ENCODE results near the gene CDC42BPG.
A peak's percentile ranks its signal among the peaks of the same experiment; 100 is the strongest.
"Not testable (repeated sequence)": the region's sequence is repeated elsewhere in the genome, so short reads cannot be mapped to it uniquely, and the experiment has no call there.

CDC42BPG gene

DNA sequence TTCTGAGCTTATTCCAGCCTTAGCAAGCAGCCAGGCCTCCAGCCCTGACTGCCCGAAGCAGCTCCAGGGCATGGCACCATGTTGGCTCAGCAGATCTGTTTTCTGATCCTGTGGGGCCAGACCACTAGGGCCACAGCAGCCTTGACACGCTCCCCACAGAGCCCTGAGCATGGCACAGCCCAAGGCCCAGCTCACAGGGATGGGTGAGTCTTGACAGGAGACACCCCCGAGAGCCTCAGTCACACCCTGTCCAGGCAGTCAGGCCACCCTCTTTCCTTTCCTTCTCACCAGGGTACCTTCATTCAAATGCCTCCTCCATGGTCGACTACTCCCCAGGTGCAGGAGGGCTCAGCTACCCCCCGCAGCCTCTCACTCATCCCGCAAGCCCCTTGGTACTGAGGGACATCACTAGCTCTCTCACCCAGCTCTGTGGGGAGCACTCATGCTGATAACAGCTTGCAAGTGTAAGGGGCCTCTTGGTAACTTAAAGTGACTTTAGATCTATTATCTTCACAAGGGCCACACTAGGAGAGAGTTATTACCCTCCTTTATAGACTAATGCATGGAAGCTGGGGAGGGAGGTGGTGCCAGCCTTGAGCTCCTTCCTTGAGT is 3.9 kb upstream of the CDC42BPG start:
- no peak for DNase-seq

DNA sequence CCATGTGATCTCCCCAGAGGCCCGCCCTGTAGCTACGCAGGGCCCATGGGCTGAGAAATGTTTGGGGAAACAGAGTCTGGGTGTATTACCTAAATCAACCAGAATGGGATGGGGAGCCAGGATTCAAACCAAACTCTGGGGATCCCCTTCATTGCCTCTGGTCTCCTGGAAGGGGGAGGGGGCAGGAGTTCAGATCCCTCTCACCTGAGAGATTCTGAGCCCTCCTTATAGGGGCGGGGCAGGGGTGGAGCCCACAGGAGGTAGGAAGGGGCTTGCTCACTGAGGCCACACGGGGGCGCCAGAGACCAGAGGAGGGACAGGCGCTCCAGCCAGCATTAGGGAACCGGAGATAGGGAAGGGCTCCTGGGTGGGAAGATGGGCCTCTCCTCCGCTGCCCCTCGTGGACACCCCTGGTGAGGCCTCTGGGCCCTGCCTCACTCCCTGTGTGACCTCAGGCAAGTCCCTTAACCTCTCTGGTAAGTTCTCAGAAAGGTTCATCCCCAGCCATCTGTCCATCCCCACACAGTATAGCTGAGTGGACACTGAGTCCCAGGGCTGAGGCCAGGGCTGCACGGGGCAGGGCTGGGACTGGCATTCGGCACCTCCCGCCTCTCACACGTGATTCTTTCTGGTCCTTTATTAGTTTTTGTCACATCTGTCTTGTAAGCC is 2.7 kb upstream of the CDC42BPG start:
- DNase-seq: peak; percentile 91

DNA sequence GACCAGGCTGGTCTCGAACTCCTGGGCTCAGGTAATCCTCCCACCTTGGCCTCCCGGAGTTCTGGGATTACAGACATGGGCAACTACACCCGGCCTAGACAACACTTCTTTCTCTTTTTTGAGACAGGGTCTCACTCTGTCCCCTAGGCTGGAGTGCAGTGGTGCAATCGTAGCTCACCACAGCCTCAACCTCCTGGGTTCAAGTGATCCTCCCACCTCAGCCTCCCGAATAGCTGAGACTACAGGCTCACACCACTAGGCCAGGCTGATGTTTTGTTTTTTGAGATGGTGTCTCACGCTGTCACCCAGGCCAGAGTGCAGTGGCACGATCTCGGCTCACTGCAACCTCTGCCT is 1.3 kb upstream of the CDC42BPG start:
- not testable (repeated sequence) for DNase-seq

DNA sequence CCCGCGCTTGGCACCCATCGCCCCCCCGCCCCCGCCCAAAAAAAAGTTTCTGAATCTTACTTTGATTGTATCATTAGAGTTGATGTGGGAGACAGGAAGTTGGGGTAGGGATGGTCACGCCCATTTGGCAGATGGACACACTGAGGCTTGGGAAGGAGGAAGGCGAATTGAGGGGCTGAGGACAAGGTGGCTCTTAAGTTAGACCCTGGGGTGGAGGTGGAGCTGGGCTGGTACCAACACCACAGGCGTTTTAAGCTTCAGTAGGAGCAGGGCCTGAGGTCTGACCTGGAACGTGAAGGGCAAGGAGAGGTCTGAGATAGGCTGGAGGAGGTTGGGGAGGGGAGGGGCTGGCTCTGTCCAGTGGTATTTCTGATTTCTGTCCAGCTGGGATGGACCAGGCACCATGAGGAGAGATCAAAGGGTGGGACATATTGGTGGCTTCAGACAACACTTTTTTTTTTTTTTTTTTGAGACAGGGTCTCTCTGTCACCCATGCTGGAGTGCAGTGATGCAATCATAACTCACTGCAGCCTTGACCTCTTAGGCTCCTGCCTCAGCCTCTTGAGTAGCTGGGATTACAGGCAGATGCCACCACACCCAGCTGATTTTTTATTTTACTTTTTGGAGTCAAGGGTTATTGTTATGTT is 799 bp upstream of the CDC42BPG start:
- no peak for DNase-seq

DNA sequence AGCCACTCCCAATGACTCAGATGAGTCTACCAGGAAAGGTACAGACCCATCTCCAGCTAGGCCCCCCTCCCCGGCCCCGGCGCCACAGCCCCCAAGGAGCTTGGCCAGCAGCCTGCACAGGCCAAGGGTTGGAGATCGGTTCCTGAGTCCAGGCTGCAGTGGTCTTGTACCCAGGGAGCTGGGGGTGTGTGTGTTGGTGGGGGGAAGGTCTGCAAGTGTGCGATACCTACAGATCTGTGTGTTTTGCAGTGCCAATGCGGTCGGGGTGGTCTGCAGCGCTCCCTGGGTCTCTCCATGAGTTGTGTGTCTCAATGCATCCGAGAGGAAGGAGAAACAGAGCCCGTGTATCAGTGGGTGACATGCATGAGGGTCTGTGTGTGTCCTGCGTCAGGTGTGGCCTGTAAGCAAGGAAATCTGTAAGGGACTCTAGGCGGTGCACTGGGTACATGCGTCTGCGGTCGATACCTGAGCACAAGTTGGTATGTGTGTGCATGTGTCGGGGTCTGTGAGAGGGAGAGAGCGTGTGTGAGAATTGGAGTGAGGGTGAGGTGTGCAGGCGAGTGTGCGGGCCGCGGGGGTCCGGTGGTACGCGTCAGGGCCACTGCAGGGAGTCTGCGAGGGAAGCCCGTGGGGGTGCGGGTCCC is 645 bp downstream of the CDC42BPG start:
- no peak for DNase-seq

DNA sequence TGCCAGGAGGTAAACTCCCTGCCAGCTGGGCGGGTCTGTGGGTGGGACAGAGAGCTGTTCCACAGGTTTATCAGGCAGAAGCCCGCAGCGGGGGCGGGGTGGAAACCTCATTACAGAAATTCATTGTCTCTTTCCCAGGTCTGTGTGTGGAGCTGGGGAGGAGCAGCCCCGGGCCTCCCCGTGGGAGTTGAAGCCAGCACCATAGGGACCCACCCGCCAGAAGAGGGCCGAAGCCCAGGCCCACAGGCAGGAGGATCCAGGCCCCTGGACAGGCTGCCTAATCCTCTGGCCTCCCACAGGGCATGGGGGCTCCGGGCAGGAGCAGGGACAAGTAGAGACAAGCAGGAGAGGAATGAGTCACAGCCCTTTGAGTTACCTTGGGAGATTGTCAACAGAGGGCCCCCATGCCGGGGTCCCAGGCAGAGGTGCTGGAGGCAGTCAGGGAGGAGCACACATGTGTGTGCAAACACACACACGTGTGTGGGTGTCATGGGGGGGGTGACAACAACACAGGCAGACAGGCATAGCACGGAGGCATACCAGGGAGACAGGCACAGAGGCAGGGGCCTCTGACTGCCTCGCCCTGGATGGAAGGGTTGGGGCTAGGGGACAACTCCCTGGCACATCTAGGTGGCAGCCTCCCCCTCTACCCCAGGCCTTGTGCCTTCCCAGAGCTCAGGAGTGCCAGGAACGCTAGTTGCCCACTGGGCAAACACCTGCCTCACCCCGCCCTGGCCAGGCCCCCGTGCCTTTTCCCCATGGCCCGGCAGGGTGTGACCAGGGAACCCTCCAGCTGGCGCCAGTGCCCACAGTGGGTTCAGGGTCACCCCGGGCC is 1.4 kb downstream of the CDC42BPG start:
- DNase-seq: no peak

DNA sequence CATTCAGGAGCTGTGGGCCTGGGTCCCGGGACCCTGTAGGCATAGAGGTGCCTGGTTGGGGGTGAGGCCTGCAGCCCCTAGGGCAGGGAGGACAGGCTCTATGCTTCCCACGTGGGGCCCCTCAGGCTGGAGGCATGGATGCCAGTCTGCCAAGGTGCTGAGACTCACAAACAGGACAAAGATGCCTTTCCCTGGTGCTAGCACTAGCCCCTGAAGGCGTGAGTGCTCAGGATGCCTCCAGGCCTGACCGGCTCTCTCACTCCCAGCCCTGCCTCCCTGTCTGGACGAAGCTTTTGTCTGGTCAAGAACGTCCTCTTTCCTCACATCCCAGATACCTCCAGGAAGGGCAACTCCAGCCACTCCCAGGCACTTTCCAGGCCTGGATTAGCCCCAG is 2.1 kb downstream of the CDC42BPG start:
- DNase-seq: no peak

DNA sequence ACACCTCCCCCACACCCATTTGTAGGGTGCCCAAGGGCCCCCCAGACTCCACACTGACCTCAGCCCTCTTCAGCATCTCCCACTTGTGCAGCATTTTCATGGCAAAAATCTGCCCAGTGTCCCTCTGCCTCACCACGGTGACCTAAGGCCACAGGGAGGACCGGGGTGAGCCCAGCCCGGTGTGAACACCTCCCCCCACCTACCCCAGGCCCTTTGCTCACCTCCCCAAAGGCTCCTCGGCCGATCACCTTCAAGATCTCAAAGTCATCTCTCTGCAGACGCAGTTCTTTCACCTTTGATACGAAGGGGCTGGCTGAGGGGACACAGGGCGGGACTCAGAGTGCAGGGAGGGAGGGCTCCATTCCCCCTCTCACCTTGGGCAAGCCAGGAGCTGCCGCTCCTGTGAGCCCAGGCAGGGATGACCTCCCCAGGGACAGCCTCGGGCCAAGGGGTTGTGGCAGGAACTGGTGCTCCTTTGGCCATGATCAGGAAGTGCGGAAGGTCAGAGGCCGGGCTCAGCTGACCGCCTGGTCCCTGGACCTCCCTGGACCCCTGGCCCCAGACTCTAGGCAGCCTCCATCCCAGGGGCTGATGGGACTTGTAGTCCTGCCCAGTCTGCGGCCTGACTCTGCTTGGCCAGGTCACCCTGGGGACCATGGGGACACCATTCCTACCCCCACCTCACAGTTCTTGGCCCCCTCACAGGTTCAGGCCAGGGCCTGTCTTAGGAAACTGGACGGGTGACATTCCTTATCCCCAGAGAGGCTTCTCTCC is 2.7 kb downstream of the CDC42BPG start:
- DNase-seq: no peak

DNA sequence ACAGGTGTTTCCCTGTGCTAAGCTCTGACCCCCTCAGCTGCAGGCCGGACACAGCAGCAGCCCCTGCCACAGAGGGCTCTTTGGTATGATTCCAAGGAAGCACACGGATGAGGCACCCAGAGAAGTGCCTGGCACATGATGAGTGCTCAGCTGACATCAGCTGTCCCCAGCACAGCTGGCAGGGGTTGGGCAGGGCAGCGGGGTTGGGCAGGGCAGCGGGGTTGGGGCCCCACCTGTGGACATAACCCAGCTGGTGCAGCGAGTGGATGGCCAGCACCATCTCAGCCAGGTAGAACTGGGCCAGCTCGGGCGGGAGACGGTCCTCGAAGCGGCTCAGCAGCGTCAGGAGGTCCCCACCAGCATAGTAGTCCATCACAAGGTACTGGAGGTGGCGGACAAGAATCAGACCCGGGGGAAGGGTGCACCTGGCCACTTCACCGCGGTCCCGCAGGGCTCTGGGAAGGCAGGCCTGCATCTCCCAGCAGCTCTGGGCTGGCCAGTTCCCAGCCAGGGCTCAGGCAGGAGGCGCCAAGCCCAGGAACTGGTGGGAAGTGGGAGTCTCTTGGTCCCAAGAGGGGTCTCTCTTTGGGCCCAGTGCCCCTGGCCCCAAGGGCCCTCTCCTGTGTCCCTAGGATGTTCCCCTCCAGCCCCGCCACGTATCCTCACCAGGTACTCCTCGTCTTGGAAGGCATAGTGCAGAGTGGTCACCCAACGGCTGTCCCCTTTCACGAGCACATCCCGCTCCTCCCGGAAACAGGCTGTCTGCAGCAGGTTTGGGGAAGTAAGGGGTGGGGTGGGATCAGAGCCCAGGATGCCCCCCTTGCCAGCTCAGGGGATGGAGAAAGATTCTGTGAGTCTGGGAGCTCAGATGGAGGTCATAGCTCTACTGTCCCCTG is 4.3 kb downstream of the CDC42BPG start:
- no peak for DNase-seq

DNA sequence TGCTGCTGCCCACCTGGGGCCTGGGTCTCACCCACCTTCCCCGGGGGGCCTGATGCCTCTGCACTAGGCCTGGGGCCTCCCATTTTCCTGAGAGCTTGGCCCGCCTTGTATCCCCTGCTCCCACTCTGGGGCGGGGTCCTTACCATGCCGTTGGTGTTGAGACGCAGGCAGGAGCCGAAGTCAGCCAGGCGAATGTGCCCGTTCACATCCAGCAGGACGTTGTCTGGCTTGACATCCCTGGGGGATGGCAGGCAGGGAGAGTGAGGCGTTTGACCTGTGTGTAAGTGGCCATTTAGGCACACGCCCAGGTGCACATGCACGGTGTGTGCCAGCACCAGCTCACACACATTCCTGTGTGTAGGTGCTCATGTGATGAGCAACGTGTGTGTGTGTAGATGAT is 5.1 kb downstream of the CDC42BPG start:
- DNase-seq: no peak

DNA sequence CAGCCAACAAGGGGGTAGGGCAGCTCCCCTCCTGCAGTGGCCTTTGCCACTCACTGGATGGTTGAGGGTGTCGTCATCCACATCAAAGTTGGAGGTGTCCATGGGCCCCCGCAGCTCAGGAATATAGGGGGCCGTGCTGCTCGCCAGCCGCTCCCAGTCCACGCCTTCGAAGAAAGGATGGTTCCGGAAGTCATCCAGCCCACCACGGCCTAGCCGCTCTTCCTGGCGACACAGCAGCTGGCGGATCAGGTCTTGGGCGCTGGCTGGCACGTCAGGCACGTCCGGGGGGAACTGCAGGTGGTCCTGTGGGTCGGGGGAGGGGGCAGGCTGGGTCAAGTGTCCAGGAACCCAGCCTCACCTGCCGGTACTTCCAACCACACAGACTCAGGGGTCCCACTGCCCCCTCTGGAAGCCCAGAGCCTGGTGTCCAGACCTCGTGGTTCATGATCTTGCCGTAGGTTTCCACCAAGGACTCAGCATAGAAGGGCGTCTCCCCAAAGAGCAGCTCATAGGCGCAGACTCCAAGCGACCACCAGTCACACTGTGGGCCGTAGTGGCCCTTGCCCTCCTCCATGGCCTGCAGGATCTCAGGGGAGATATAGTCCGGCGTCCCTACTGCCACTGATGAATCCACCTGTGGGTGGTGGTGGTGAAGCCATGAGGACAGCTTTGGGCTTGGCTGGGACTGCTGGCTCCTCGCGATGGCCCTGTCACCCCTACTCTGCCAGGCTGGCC is 5.7 kb downstream of the CDC42BPG start:
- no peak for DNase-seq

DNA sequence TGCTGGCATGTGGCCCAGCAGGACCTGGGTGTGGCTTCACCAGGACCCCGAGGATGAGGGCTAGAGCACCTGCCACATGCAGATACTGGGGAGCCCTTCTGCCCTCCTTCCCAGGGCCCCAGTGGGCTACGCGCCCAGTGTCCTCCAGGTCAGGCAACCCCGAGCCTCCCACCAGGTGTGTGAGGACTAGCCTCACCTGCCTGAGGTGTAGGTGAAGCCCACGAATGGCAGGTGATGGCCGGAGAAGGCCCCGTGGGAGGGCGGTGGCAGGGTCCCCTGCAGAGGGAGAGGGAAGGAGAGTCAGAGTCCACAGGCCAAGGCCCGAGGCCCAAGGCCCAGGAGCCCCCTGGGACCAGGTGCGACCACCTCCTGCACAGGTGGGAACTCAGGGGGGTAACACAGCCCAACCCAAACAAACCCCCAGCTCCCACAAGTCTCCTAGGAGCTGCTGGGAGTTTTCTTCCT is 6.5 kb downstream of the CDC42BPG start:
- no peak for DNase-seq

DNA sequence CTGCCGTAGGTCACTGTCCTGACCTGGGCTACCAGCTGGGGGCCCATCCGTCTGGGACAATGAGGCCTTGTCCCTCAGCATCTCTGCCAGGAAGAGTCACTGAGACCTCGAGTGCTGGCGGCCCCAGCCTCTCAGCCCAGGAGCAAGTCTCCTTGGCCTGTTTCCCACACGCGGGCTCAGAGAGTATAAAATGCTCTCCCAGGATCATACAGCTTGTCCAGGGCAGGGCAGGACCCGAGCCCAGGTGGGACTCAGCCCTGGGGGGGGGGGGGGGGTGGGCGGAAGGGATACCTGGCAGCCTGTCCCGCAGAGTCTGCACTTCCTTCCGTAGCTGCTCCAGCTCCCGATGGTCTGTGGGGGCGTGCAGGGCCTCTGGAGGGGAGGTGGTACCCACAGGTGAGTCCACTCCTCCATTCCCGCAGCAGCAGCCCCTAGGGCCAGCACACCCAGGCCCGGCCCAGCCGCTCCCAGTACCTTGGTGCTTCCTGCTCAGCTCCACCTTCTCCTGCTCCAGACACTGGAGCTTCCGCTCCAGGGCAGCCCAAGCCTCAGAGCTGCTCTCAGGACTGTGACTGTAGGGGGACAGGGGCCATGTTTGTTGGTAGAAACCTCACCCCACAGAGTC is 7.9 kb downstream of the CDC42BPG start:
- DNase-seq: no peak

DNA sequence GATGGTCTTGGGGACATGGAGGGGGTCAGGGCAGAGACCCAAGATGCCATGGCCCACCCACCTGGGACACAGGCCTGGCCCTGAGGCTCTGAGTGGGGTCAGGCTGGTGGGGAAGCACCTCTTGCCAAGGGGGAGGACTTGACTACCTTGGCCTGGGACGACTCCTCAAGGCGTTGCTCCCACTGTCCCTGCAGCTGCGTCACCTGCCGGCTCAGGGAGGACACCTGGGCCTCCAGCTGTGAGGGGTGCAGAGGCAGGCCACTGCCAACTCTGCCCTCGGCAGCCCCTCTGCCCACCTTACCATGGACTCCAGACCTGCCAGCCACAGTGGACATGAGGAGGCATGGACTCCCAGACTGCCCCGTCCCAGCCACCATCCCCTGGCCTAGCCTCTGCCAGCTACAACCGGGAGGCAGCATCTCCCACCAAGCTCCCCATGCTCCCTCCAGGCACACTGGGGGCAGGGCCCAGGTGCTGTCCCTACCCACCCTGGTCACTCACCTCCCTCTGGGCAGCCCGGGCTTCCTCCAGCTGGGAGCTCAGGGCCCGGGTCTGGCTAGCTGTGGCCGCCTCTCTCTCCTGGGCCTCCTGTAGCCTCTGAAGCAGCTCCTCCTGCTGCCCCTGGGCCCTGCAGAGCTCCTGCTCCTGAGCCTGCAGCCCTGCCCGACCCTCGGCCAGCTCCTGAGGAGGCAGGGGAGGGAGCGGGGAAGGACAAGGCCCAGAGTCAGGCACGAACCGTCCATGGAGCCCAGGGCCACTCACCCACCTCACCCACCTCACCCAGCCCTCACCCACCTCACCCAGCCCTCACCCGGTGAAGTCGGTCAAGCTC is 8.6 kb downstream of the CDC42BPG start:
- no peak for DNase-seq

DNA sequence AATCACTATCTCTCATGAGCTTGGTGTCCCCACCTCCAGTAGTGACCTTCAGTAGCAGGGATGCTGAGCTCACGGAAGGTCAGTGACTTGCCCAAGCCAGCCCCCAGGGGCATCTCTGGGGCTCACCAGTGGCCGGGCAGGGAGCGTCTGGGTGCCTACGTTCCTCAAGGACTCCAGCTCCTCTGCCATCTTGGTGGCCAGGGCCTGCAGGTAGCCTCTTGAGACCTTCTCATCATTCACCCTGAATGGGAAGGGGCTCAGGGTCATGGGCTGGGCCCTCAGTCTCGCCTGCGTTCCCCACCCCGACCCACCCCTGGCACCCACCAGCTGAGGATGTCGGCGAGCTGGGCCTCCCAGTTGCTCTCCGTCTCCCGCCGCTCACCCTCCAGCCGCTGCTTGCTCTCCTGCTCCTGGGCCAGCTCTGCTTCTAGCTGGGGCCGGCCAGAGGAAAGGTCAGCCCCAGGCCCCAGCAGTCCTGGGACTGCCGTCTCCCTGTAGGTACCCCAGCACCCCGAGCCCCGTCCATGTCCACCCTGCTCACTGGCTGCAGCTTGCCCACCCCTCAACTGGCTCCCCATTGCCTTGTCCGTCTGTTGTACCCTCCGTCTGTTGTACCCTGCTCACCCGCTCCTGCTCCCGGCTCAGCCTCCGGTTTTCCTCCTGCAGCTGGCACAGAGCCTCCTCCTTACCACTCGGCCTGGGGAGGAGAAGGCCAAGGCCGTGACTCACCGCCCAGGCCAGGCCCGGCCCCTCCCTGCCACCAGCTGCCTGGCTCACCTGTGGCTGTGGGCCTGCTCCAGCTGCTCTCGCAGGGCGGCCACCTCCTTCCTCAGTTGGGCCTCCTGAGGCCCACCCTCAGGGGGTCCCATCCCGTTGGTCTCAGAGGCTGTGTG is 9.5 kb downstream of the CDC42BPG start:
- DNase-seq: no peak

DNA sequence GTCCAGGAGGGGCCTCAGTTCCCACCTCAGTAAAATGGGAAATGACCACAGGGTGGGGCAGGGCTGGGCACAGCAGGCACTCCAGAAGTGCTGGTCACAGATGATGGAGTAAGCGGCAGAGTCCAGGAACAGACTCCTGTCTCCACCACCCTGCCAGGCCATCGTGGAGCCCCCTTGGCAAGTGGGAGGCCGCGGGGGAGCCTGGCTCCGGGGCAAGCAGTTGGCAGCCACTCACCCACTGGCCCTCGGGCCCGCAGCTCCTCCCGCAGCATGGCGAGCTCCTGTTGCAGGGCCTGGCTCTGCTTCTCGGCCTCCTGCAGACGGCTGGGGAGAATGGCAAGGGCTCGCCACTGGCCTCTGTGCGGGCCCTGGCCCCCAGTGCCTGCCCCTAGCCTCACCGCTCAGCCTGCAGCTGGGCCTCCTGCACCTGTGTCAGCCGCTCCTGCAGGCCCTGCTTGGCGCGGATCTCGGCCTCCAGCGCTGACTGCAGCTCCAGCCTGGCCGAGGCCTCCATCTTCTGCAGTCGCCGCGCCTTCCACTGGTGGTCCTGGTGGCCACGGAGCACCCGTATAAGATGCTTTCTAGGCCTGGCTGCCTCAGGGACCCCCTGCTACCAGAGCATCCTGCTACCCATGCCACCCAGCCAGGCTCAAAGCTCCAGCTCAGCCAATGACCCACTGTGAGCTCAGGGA is 10.3 kb downstream of the CDC42BPG start:
- no peak for DNase-seq

DNA sequence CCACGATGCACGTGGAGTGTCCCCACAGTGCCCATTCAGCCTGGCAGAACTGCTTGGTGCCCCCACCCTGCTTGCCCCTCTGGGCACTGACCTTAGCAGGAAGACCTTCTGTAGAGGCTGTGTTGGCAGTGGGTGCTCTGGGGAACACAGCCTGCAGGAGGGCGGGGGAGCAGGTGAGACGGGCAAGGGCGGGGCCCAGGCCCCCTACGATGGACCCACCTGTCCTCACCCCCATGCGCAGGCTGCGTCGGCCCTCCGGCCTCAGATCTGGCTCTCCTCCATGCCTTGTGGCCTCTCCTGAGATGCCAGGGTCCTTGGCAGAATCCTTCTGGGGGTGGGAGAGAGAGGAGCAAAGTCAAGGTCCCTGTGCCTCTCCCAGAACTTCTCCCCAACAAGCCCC is 10.9 kb downstream of the CDC42BPG start:
- DNase-seq: no peak

DNA sequence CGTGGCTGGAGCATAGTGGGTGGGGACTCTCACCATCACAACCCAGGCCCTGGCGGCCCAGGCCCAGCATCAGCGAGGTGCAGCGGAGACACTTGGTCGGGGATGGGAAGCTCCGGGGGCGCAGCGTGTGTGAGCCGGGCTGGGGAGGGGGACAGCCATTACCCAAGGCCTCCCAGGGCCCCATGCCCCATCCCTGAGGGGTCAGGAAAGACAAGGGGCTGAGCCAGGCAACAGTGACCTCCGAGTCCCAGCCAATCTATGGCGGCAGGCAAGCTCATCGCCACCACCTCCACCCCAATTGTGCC is 11.3 kb downstream of the CDC42BPG start:
- no peak for DNase-seq
